ENCODE data around the gene MPDU1. TPM values are rescaled to one million over a fixed set of nuclear protein-coding genes. Genes with fewer than 3 reads are reported as not detected.
A peak's percentile ranks its signal among the peaks of the same experiment; 100 is the strongest.

Gene MPDU1
- total RNA-seq, 4 donors from 2014 or later: 30.4 to 97.7 (median 74.4) TPM

DNA sequence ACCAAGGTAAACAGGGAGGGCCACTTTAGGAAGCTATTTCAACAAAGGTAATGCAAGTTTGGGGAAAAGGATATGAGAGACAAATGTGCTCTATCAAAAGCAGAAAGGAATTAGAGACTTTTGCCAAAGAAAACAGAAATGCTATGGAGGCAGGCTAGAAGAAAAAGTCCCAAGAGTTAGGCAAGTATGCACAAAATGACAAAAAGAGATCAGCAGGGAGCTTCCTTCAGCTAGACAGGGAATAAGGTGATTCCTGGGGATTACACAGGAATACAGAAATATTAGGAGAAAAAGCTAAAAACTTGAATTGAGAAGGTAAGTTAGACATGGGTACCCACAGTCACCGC lies 28.6 kb downstream of the MPDU1 start:
- intact Hi-C loops (cut with DNase I; ENCODE audit: low total_unique reads): no loop called here
- no peak for DNase-seq (ENCODE audit: low spot score in 2 of 2)
- TF ChIP-seq POLR2A (IDR thresholded peaks at IDR 0.05): no peak
- TF ChIP-seq CTCF (IDR thresholded peaks at IDR 0.05): no peak
- WGBS, 2 donors: 95 to 97% methylated on average over 1 of the region's 1 CpG
- no peak overlapping the region for H3K4me3 ChIP-seq (ENCODE audit: low read depth, poor library complexity, severe bottlenecking)

DNA sequence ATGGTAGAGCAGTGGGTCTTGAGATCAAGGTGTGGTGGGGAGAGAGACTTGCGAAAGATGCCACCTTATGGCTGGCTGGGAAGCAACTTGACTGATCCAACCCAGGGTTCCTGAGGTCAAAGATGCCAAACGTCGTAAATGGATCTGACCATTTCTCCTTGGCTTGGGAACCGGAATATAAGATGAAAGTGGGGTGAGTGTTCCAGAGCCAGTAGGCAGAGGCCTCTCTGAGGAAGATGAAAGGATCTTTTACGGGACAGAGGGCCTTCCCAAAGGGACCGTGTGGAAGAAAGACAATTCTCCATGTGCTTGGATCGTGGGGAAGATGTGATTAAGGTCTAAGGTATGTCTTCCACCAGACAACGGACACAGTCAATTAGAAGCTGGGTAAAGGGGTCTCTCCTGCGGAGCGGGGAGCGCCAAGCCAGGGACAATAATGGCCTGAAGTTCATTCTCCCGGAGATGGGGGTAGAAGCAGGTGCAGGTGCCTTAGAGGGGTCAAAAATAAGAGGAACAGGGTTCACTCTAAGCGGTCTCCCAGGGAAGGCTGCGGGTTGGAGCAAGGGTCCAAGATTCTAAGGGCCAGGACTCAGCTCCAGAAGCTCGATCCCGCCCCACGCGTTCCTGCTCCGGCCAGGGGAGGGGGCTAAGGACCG lies 30.2 kb downstream of the MPDU1 start:
- peak overlapping the region; percentile 76 for H3K4me3 ChIP-seq (ENCODE audit: low read depth, poor library complexity, severe bottlenecking)
- peak in 1 of 2 donors; percentile 28 for DNase-seq (ENCODE audit: low spot score in 2 of 2)
- TF ChIP-seq CTCF (IDR thresholded peaks at IDR 0.05): no peak
- 5% methylated on average over 19 to 20 of the region's 20 CpGs for WGBS, 2 donors
- intact Hi-C loops (cut with DNase I; ENCODE audit: low total_unique reads): no loop called here

DNA sequence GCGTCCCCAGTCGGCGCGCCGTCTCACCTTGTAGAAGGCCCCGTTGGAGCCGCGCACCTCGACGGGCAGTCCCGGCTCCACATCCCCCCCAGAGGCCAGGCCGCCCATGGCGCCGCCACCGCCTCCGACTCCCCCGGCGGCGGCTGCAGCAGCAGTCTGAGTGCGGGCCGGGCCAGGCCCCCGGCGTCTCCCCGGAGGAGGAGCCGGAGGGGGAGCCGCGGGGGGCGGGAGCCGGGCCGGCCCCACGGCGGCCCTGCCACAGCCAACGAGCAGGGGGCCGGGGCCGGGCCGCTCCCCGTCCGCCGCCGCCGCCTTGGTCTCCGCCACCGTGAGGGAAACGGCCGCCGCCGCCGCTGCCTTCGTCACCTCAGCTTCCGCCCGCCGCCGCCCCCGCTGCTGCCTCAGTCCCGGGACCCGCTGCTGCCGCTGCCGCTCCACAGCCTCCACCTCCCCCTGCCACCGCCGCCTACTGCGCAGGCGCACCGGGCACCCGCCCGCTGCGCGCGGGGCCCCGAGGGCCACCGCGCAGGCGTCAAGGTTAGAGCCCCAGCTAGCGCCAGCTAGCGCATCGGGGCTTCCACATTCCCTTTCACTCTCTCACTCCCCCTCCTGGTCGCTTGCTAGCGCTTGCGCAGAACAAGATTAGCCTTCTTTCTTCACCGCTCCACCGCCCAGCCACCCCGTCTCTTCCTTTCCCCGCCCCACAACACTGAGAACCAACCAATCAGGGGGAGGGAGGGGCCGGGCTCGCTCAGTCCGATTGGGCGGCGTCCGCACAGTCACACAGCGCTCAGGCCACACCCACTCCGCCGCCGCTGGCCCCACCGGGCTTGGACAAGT lies 31.0 kb downstream of the MPDU1 start, which contains the start of gene FXR2:
Gene FXR2, minus strand, starts transcription at position 473 of the 840 bp plus-strand sequence. Its CDS starts 365 bp downstream, at position 108.
- peak within 1 kb of the TSS; percentile 76 for H3K4me3 ChIP-seq (ENCODE audit: low read depth, poor library complexity, severe bottlenecking)
- TF ChIP-seq CTCF (IDR thresholded peaks at IDR 0.05) (peak in 1 of 3 donors; percentile 21), POLR2A (IDR thresholded peaks at IDR 0.05) (peak in 1 of 2 donors; percentile 46)
- WGBS, 2 donors: 1% methylated on average over 42 to 84 of the region's 93 CpGs
- peak; percentile 100 for DNase-seq (ENCODE audit: low spot score in 2 of 2)
- intact Hi-C loops (cut with DNase I; ENCODE audit: low total_unique reads): no loop called here

DNA sequence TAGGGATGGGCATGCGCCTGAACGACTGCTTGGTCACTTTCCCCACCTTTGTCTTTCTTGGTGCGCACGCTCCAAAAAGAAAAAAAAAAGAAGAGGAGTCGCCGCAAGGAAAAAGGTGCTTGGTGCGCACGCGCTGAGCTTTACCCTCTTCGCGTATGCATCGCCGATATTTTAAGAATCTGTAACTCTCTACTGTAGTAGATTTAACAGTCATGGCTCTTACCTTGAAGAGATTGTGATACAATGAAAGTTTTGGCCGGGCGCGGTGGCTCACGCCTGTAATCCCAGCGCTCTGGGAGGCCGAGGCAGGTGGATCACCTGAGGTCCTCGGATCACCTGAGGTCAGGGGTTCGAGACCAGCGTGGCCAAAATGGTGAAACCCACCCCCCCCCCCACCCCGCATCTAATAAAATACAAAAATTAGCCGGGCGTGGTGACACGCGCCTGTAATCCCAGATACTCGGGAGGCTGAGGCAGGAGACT lies 31.7 kb downstream of the MPDU1 start:
- intact Hi-C loops (cut with DNase I; ENCODE audit: low total_unique reads): no loop called here
- WGBS, 2 donors: 4 to 5% methylated on average over 28 of the region's 28 CpGs
- H3K4me3 ChIP-seq (ENCODE audit: low read depth, poor library complexity, severe bottlenecking): no peak overlapping the region
- TF ChIP-seq CTCF (IDR thresholded peaks at IDR 0.05): no peak
- no peak for TF ChIP-seq POLR2A (IDR thresholded peaks at IDR 0.05)
- no peak for DNase-seq (ENCODE audit: low spot score in 2 of 2)

- intact Hi-C loops (cut with DNase I; ENCODE audit: low total_unique reads): no loop called here
- 83% methylated on average over 5 of the region's 5 CpGs for WGBS, 2 donors
- no peak for DNase-seq (ENCODE audit: low spot score in 2 of 2)
- H3K4me3 ChIP-seq (ENCODE audit: low read depth, poor library complexity, severe bottlenecking): no peak overlapping the region
- TF ChIP-seq CTCF (IDR thresholded peaks at IDR 0.05) (no peak), POLR2A (IDR thresholded peaks at IDR 0.05) (no peak)
Measured at GRCh38 chr17:7618608-7619007, 35.0 kb downstream of the MPDU1 start.

Data from lower leg skin (tissue), 4 donors.